Dedifferentiated amniotic fluid mesenchymal stem cell (primary cell): ENCODE measurements around the gene GCNT1.
"Not testable (repeated sequence)": the region's sequence is repeated elsewhere in the genome, so short reads cannot be mapped to it uniquely, and the experiment has no call there.

Experiments
- DNase-seq: peaks from one replicate; pipeline ENCODE4 v3.0.0-alpha.2; 2016; ENCODE audit errors: extremely low spot score

GCNT1 gene

DNA sequence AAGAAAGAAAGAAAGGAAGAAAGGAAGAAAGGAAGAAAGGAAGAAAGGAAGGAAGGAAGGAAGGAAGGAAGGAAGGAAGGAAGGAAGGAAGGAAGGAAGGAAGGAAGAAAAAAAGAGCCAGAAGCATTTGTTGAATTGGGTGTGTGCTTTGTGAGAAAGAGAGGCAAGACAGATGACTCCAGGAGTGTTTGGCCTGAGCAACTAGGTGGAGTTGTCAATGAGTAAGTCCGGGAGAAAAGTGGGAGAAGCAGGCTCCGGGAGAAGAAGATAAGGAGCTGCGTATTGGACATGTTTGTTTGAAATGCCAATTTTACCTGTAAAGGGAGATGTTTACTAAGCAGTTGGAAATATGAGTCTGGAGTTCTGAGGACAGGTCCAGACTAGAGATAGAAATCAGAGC lies 15.1 kb upstream of the GCNT1 start:
- DNase-seq, result no peak

DNA sequence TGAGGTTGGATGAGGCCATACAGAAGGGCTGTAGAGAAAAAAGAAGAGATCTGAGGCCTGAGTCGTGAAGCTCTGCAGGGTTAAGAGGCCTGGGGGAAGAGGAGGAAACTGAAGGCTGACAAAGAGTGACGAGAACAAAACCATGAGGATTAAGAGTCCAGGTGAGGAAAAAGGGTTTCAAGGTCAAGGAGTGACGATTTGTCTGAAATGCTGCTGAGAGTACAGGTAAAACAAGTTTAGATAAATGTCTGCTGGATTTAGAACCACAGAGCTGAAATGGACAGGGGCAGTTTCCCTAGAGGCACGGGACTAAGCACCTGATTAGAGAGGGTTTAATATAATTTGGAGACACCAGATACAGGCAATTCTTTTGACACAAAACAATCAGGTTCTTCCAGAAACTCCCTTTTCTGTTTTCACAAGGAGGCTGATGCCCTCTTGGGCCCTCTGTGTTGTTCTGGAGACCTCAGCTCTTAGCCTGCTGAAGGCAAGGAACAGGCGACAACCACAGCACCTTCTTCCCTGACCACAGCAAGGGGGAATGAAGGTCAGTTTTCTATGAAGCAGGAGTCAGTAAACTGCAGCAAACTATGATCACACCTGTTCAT lies 14.6 kb upstream of the GCNT1 start:
- DNase-seq, result no peak

GRCh38 chr9:76445976-76446375 lies 13.0 kb upstream of the GCNT1 start:
- DNase-seq, result no peak

DNA sequence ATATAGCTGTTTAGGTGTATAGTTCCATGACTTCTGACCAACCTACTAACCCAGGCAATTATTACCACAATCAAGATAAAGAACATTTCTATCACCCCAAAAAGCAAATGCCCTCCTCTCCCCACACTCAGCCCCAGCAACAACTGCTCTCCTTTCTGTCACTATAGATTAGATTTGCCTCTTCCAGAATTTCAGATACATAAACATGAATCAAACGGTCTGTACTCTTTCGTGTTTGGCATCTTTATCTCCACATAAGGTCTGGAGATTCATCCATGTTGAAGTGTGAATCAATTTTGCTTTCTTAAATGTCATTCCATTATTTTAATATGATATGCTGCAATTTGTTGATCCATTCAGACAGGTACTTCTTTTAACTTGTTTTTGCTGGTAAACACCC lies 10.5 kb upstream of the GCNT1 start:
- no peak for DNase-seq

GRCh38 chr9:76451234-76451633 lies 7.7 kb upstream of the GCNT1 start:
- peak; percentile 59 for DNase-seq

- DNase-seq, result no peak
These were observed 6.1 kb upstream of the GCNT1 start for GRCh38 chr9:76452839-76453238.

- peak; percentile 84 for DNase-seq
These were observed 5.2 kb upstream of the GCNT1 start for GRCh38 chr9:76453785-76454184.

GRCh38 chr9:76454311-76454710 lies 4.7 kb upstream of the GCNT1 start:
- DNase-seq, result no peak

- no peak for DNase-seq
These were observed 2.6 kb upstream of the GCNT1 start for GRCh38 chr9:76456202-76456926.

DNA sequence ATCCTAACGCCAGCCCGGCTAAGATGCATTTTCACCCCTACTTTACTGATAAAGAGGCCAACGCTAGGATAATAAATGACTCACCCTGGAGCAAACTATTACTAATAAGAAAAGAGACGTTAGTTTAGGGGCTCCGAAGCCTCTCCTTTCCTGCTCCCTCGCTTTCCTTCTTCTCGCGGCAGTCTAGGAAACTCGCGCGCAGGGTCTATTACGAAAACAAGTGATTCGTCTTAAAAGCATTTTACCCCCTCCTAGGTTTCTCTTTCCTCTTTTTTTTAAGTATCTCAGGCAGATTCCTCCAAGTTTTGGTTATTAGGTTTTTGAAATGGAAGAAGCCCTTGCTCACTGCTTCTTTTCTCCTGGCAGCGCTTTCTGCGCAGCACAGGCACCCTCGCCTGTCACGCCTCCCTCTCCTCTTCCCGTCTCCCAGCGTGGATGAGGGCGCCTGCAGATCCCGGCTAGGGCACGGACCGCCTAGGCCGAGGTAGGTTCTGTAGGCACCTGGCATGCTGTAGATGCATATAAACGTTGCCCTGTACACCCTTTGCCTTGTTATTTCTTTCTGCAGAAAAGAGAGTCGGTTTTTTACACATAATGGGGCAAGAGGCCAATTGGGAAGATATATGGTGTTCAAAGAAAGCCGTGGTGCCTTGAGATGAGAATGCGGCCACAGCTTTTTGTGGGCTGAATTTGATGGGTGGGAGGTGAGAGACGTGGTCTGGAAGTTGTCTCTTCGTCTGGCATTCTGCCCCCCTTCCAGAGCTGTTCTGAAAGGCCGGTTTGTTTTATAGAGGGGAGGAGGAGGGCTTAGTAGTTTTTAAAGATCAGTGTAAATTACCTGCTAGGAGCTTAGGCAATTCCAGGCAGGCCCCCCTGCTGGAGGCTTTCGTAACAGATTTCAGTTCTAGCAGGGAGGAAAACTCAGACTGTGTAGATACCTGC lies 983 bp downstream of the GCNT1 start:
- peak; percentile 63 for DNase-seq

DNA sequence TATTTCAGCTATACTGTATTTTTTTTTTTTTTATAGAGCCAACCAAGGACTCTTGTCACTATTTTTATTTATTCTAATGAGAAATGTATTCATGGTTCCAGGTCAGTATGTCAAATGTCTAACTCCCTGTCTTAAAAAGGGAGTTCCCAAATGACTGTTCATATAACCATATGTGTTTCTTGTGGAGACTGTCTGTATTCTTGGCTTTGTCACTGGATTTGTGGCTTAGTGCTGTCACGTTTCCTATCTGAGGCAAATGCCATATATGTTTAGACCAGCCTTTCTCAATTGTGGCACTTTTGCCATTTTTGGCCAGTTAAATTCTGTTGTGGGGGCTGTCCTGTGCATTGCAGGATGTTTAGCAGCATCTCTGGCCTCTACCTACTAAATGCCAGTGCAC lies 3.1 kb downstream of the GCNT1 start:
- DNase-seq, result no peak

- DNase-seq, result no peak
These were observed 4.2 kb downstream of the GCNT1 start for GRCh38 chr9:76463211-76463610.

DNA sequence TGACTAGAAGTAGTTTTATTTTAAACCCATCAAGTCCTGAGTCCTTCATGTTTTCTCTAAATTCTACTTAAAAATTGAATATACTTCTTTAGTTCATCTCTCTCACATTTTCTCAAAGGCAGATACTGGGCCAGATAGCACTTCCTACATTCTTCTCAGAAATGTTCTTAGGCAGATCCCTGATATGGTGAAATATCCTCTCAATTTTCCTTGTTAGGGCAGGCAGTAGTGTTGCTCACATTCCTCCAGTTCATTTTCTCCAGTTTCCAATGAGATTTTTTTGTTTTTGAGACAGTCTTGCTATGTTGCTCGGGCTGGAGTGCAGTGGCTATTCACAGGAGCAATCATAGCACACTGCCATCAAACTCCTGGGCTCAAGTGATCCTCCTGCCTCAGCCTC lies 5.7 kb downstream of the GCNT1 start:
- no peak for DNase-seq

- no peak for DNase-seq
These were observed 6.7 kb downstream of the GCNT1 start for GRCh38 chr9:76465442-76466298.

- no peak for DNase-seq
These were observed 7.3 kb downstream of the GCNT1 start for GRCh38 chr9:76466299-76466605.

GRCh38 chr9:76474419-76474818 lies 15.4 kb downstream of the GCNT1 start:
- no peak for DNase-seq

GRCh38 chr9:76475686-76476085 lies 16.7 kb downstream of the GCNT1 start:
- no peak for DNase-seq

DNA sequence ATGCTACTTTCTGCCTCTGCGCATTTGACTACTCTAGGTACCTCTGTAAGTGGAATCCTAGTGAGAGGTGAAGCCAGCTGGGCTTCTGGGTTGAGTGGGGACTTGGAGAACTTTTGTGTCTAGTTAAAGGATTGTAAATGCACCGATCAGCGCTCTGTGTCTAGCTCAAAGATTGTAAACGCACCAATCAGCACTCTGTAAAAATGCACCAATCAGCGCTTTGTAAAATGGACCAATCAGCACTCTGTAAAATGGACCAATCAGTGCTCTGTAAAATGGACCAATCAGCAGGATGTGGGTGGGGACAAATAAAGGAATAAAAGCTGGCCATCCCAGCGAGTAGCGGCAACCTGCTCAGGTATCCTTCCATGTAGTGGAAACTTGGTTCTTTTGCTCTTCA lies 18.8 kb downstream of the GCNT1 start:
- DNase-seq, result not testable (repeated sequence)

- DNase-seq, result no peak
These were observed 19.2 kb downstream of the GCNT1 start for GRCh38 chr9:76478226-76478625.

- DNase-seq, result not testable (repeated sequence)
These were observed 20.4 kb downstream of the GCNT1 start for GRCh38 chr9:76479337-76479736.

DNA sequence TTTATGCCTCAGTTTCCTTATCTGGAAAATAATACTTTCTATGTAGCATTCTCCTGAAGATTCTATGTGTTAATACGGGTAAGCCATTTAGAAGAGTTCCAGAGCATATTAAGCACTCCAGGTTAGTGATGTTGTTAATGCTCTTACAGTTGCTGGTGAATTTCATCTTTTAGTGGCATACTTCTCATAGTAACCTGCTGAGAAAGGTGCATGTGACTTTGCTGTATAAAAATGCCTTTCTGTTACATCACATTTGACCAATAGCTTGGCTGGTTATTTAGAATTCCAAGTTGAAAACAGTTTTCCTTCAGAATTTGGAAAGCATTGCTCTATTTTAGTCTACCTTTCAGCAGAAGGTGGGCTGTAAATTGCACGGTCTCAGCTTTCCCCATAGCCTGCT lies 27.2 kb downstream of the GCNT1 start:
- DNase-seq, result no peak
